GM19455 (cell line): Measurements from ENCODE around the gene RAD51C.
"Not testable (repeated sequence)": the region's sequence is repeated elsewhere in the genome, so short reads cannot be mapped to it uniquely, and the experiment has no call there.

Source experiments
- ATAC-seq: cut with Tn5 transposase; IDR thresholded peaks from one replicate; pipeline ENCODE4 v1.9.1; 2021; ENCODE audit not compliant: unreplicated experiment

The RAD51C gene

GRCh38 chr17:58734040-58734439 is 41.6 kb downstream of the RAD51C start:
- no peak for ATAC-seq

GRCh38 chr17:58734811-58735210 is 42.4 kb downstream of the RAD51C start:
- ATAC-seq, result no peak

- no peak for ATAC-seq
Measured at GRCh38 chr17:58741121-58741625, 48.8 kb downstream of the RAD51C start.

- no peak for ATAC-seq
Measured at GRCh38 chr17:58747674-58748073, 55.3 kb downstream of the RAD51C start.

DNA sequence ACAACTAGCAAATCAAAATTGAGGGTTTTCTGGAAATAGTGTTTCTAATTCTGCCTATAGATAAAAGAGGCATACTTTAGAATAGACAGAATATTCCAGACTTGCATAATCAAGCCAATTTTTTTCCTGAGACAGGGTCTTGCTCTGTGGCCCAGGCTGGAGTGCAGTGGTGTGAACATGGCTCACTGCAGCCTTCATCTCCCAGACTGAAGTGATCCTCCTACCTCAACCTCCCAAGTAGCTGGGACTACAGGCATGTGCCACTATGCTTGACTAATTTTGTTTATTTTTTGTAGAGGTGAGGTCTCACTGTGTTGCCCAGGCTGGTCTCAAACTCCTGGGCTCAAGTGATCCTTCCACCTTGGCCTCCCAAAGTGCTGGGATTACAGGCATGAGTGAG is 57.2 kb downstream of the RAD51C start:
- ATAC-seq, result not testable (repeated sequence)

GRCh38 chr17:58753026-58753425 is 60.6 kb downstream of the RAD51C start:
- no peak for ATAC-seq

DNA sequence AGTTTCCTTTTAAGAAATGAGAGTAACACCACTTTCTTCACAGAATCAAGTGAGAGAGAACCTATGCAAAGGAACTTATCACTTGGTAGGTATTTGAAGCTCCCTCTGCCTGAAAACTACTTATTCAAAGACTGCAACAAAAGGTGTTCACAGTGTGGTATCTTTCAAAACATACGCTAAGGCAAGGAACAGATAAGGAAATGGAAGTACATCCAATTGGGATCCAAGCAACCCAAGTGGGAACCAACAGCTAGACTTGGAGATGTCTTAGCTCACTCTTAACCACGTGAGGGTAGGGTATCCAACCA is 62.8 kb downstream of the RAD51C start:
- ATAC-seq, result no peak

DNA sequence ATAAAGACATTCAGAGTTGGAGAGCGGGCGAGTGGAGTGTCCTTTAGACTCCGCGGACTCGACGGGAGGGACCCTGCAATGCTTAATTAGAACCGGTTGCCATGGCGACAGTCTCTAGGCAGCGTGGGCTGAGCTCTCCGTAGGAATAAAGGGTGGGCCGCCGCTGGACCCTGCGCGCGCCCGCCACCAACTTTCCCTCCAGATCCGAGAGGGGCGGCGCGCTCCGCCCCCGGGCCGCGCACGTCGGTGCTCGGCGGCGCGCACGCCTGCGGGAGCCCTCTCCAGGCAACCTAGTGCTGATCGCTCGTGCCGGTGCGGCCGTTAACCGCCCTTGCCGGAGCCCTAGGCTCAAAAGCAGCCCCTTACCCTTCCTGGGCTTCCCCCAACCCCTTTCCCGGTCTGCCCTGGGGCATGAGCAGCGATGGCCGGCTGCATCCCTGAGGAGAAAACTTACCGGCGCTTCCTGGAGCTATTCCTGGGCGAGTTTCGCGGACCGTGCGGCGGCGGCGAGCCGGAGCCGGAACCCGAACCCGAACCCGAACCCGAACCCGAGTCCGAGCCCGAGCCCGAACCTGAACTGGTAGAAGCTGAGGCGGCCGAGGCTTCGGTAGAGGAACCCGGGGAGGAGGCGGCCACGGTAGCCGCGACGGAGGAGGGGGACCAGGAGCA is 63.3 kb downstream of the RAD51C start, which contains the start of gene PPM1E:
PPM1E (plus strand) TSS at position 278 of the 669 bp plus-strand sequence.
- no peak for ATAC-seq

DNA sequence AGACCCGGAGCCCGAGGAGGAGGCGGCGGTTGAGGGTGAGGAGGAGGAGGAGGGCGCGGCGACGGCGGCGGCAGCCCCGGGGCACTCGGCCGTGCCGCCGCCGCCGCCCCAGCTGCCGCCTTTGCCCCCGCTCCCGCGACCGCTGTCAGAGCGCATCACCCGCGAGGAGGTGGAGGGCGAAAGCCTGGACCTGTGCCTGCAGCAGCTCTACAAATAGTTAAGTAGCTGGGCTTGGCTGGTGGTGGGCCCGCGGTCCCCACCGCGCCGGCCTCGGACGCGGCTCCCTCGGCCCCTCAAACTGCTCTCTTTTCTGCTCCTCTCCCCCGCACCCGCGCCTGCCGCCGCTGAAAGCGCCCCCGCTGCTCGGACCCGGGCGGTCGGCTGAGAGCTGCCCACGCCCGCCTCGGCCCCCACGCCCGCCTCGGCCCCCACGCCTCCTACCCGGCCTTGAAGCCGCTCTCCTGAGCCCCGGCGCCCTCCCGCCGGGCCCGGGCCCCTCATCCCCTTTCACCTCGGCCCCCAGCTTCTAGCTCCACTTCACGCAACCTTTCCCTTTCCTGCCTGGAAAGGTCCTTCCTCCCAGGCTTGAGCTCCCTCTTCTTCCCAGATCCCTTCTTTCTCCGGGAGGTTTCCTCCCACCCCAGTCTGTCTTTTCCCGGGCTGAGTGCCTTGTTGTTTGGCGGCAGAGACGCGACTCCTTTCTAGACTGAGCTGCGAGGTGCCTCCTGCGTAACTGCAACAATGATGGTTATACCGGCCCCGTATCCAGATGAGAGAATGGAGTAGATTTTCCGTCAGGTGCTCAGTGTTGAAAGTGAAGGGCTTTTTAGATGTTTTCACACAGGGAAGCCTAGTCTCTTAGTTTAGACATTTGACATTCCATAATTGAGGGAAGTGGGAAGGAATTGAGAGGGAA is 64.1 kb downstream of the RAD51C start:
- no peak for ATAC-seq

DNA sequence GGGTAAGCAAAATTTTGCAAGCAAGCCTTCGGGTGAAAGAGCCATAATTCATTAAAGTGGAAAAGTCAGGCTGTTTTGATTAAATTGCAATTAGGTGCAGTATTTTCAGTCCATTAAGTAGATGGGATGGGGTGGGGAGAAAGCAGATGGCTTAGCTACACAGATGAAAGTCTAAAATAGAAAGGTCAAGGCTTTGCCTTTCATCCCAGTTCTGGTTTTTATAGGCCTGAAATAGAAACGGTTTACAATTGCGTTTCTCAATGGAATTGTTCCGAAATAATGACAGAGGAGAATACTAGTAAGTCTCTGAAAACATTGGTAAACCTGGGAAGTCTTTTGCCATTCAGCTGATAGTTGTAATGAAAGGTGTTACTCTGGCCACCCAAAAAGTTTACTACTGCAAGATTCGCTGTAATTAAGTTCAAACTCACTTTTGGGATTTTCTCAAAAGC is 64.8 kb downstream of the RAD51C start:
- no peak for ATAC-seq

DNA sequence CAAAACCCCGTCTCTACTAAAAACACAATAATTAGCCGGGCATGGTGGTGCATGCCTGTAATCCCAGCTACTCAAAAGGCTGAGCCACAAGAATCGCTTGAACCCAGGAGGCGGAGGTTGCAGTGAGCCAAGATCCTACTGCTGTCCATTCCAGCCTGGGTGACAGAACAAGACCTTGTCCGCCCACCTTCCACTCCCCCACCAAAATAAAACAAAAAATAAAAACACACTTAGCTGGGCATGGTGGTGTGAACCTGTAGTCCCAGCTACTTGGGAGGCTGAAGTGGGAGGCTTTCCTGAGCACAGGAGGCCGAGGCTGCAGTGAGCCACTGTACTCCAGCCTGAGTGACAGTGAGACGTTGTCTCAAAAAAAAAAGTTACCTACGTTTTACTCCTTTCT is 66.5 kb downstream of the RAD51C start:
- ATAC-seq, result no peak

DNA sequence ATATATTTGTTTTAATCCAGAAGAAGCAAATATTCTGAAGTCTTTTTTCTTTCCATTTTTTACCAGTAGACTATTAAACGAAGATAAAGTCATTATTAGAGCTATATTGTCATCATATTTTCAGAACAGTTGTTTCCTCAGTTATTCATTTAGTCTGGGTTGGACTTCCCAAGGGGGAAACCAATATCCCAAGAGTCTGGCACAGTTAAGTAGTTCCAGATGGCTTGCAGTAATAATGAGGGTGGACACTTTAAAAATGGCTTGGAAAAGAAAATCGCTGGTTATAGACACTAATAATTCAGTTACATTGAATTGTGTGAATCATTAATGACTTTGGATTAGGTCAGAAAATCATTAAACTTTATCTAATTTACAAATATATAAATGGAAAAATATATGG is 67.1 kb downstream of the RAD51C start:
- ATAC-seq, result no peak

- no peak for ATAC-seq
Measured at GRCh38 chr17:58760248-58760647, 67.8 kb downstream of the RAD51C start.

DNA sequence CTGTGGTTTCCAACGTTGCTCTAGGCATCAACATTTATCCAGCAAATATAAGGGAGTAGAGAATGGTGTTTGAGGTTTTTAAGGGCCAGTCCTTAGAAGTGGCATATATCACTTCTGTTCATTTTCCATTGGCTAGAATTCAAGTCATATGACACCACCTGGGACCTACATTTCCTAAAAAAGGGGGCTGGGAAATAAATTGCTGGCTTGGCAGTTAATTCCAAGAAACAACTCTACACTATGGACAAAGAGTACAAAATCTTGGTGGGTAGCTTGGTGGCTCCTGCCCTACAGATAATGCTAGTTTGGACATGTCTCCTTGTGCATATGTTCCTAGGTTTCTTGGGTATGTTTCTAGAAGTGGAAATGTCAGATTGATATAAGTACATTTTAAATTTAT is 70.9 kb downstream of the RAD51C start:
- ATAC-seq, result no peak

DNA sequence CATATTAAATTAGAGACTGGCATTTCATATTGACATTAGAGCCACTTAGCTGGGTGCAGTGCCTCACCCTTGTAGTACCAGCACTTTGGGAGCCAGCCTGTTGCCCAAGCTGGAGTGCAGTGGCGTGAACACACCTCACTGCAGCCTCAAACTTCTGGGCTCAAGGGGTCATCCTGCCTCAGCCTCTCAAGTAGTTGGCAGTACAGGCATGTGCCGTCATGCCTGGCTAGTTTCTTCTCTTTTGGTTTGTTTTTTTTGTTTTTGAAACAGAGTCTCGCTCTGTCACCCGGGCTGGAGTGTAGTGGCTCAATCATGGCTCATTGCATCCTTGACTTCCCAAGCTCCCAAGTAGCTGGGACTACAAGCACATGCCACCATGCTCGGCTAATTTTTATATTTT is 72.0 kb downstream of the RAD51C start:
- no peak for ATAC-seq

DNA sequence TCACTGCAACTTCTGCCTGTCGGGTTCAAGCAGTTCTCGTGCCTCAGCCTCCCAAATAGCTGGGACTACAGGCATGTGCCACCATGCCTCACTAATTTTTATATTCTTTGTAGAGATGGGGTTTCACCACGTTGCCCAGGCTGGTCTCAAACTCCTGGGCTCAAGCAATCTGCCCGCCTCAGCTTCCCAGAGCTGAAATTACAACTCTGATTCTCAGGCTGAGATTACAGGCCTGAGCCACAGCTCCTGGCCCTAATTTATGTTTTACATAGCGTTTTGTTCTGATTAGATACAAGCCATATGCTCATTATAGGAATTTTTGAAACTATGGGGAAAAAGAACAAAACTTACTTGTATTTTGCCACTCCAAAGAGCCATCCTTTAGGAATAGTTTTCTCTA is 86.1 kb downstream of the RAD51C start:
- ATAC-seq, result not testable (repeated sequence)

GRCh38 chr17:58779446-58779845 is 87.0 kb downstream of the RAD51C start:
- no peak for ATAC-seq

DNA sequence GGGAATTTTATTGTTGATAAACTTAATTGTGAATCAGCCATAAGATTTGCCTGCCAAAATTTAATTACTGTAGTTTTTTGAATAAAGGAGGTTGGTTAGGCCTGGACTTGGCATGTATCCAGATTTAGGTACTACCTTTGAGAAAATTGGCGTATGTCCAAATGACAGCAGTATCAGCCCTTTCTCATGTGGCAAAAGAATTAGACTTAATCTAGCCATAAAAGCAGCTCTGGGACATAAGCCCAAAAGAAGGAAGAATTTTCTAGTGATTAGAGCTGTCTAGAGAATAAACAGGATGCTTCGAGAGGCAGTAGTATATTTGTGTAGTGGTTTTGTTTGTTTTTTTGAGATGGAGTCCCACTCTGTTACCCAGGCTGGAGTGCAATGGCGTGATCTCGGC is 91.0 kb downstream of the RAD51C start:
- ATAC-seq, result no peak

DNA sequence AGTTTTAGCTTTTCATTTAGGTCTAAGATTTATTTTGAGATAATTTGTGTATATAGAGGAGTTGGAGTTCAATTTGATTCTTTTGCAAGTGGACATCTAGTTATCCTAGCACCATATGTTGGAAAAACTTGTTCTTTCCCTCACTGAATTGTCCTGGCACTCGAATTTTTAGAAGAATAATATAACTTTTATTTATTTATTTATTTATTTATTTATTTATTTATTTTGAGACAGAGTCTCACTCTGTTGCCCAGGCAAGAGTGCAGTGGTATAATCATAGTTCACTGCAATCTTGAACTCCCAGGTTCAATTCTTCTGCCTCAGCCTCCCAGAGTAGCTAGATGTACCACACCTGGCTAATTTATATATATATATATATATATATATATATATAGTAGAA is 92.7 kb downstream of the RAD51C start:
- ATAC-seq, result no peak
